ENCODE data around the gene CRKL.

The CRKL gene

GRCh38 chr22:20986365-20986764 lies 69.2 kb downstream of the CRKL start:
- no peak for DNase-seq

- no peak for DNase-seq
Measured at GRCh38 chr22:20987375-20987774, 70.2 kb downstream of the CRKL start.

GRCh38 chr22:20988573-20989322 lies 71.5 kb downstream of the CRKL start:
- no peak for DNase-seq

GRCh38 chr22:20989323-20990138 lies 72.3 kb downstream of the CRKL start:
- DNase-seq = no peak

GRCh38 chr22:20990184-20991180 lies 73.3 kb downstream of the CRKL start:
- DNase-seq = no peak

GRCh38 chr22:20991252-20992055 lies 74.2 kb downstream of the CRKL start:
- no peak for DNase-seq

GRCh38 chr22:20992056-20992442 lies 74.8 kb downstream of the CRKL start:
- DNase-seq = no peak

- no peak for DNase-seq
Measured at GRCh38 chr22:20992456-20993303, 75.5 kb downstream of the CRKL start.

- DNase-seq = no peak
Measured at GRCh38 chr22:20993304-20994127, 76.3 kb downstream of the CRKL start.

- DNase-seq = no peak
Measured at GRCh38 chr22:20994128-20994901, 77.1 kb downstream of the CRKL start.

GRCh38 chr22:20994902-20995241 lies 77.7 kb downstream of the CRKL start:
- no peak for DNase-seq

- no peak for DNase-seq
Measured at GRCh38 chr22:20995329-20996030, 78.3 kb downstream of the CRKL start.

GRCh38 chr22:20996031-20996410 lies 78.8 kb downstream of the CRKL start:
- DNase-seq = no peak

GRCh38 chr22:20996598-20997535 lies 79.7 kb downstream of the CRKL start:
- no peak for DNase-seq

GRCh38 chr22:20997536-20998257 lies 80.5 kb downstream of the CRKL start:
- DNase-seq = no peak

GRCh38 chr22:20998411-20999336 lies 81.5 kb downstream of the CRKL start:
- no peak for DNase-seq
